ENCODE measurements around the gene PCNT. TPM values are rescaled to one million over a fixed set of nuclear protein-coding genes. Genes with fewer than 3 reads are reported as not detected.

PCNT gene
- total and polyA plus RNA-seq, 2 experiments from 2014 or later: 14.9 to 23.8 TPM

- Histone ChIP-seq H4K20me1 (ENCODE audit: insufficient read depth) (no peaks in the 10 kb centered on the region), H3F3A (ENCODE audit: insufficient read depth) (peaks cover 8% of the 10 kb centered on the region), H3K79me2 (ENCODE audit: insufficient read depth) (no peaks in the 10 kb centered on the region), H3K4me1 (ENCODE audit: insufficient read depth) (0 out of 2 replicates have a peak, but pooled peaks cover 3% of the 10 kb centered on the region), H3K4me3 (no peak overlapping the region), H3K36me3 (ENCODE audit: low read depth) (no peaks in the 10 kb centered on the region), H3K27ac (no peak overlapping the region), H3K9me3 (ENCODE audit: low read depth) (no peaks in the 10 kb centered on the region), H2AFZ (no peak overlapping the region), H3K27me3 (replicated peaks; ENCODE audit: insufficient read depth) (no peaks in the 10 kb centered on the region), H3K4me2 (ENCODE audit: unreplicated experiment) (no peak overlapping the region), H3K9me2 (ENCODE audit: insufficient read depth) (no peaks in the 10 kb centered on the region), H3K9ac (no peak overlapping the region)
- TF ChIP-seq EZH2 (IDR thresholded peaks at IDR 0.05; ENCODE audit: insufficient read depth, poor library complexity, severe bottlenecking) (no peak), EZH2phosphoT487 (IDR thresholded peaks at IDR 0.05; ENCODE audit: insufficient read depth, low read depth) (no peak)
- no peak for DNase-seq
- in situ Hi-C loops (cut with MboI): no loop called here
Observed at GRCh38 chr21:46311568-46311967, 12.4 kb upstream of the PCNT start.

GRCh38 chr21:46312949-46313348 lies 11.0 kb upstream of the PCNT start:
- in situ Hi-C loops (cut with MboI): no loop called here
- no peak overlapping the region for H3K4me2 ChIP-seq (ENCODE audit: unreplicated experiment)
- no peak overlapping the region for H3K4me3 ChIP-seq
- H3K9ac ChIP-seq: no peak overlapping the region
- no peaks in the 10 kb centered on the region for H3K79me2 ChIP-seq (ENCODE audit: insufficient read depth)
- H3K27ac ChIP-seq: no peak overlapping the region
- H3K36me3 ChIP-seq (ENCODE audit: low read depth): no peaks in the 10 kb centered on the region
- no peaks in the 10 kb centered on the region for H4K20me1 ChIP-seq (ENCODE audit: insufficient read depth)
- WGBS, 2 experiments (ENCODE audit: low coverage in 1 of 2, low lambda C conversion rate in 2 of 2, missing lambda C conversion rate in 2 of 2): 78 to 85% methylated on average over 5 of the region's 5 CpGs
- TF ChIP-seq EZH2phosphoT487 (IDR thresholded peaks at IDR 0.05; ENCODE audit: insufficient read depth, low read depth) (no peak), EZH2 (IDR thresholded peaks at IDR 0.05; ENCODE audit: insufficient read depth, poor library complexity, severe bottlenecking) (no peak)
- H3K9me2 ChIP-seq (ENCODE audit: insufficient read depth): no peaks in the 10 kb centered on the region
- no peaks in the 10 kb centered on the region for H3K27me3 ChIP-seq (replicated peaks; ENCODE audit: insufficient read depth)
- H3K9me3 ChIP-seq (ENCODE audit: low read depth): no peaks in the 10 kb centered on the region
- H3F3A ChIP-seq (ENCODE audit: insufficient read depth): peaks cover 6% of the 10 kb centered on the region
- 0 out of 2 replicates have a peak, but pooled peaks cover under 1% of the 10 kb centered on the region for H3K4me1 ChIP-seq (ENCODE audit: insufficient read depth)
- DNase-seq: no peak
- no peak overlapping the region for H2AFZ ChIP-seq

GRCh38 chr21:46314441-46315020 lies 9.4 kb upstream of the PCNT start:
- Histone ChIP-seq H3K36me3 (ENCODE audit: low read depth) (no peaks in the 10 kb centered on the region), H3K27ac (no peak overlapping the region), H3K4me2 (ENCODE audit: unreplicated experiment) (no peak overlapping the region), H3F3A (ENCODE audit: insufficient read depth) (no peaks in the 10 kb centered on the region), H3K9ac (no peak overlapping the region), H3K4me1 (ENCODE audit: insufficient read depth) (no peaks in the 10 kb centered on the region), H3K79me2 (ENCODE audit: insufficient read depth) (peaks cover 5% of the 10 kb centered on the region; the same call in 1 of the 2 replicates), H3K9me2 (ENCODE audit: insufficient read depth) (no peaks in the 10 kb centered on the region), H3K4me3 (no peak overlapping the region), H3K27me3 (replicated peaks; ENCODE audit: insufficient read depth) (no peaks in the 10 kb centered on the region), H2AFZ (no peak overlapping the region), H4K20me1 (ENCODE audit: insufficient read depth) (no peaks in the 10 kb centered on the region), H3K9me3 (ENCODE audit: low read depth) (no peaks in the 10 kb centered on the region)
- DNase-seq: no peak
- WGBS, 2 experiments (ENCODE audit: low coverage in 1 of 2, low lambda C conversion rate in 2 of 2, missing lambda C conversion rate in 2 of 2): 88 to 93% methylated on average over 20 to 22 of the region's 22 CpGs
- in situ Hi-C loops (cut with MboI): no loop called here
- TF ChIP-seq EZH2 (IDR thresholded peaks at IDR 0.05; ENCODE audit: insufficient read depth, poor library complexity, severe bottlenecking) (no peak), EZH2phosphoT487 (IDR thresholded peaks at IDR 0.05; ENCODE audit: insufficient read depth, low read depth) (no peak)

- Histone ChIP-seq H3K9me2 (ENCODE audit: insufficient read depth) (no peaks in the 10 kb centered on the region), H3K4me1 (ENCODE audit: insufficient read depth) (peaks cover 2% of the 10 kb centered on the region; the same call in 1 of the 2 replicates), H3K4me2 (ENCODE audit: unreplicated experiment) (no peak overlapping the region), H3K4me3 (no peak overlapping the region), H3K27me3 (replicated peaks; ENCODE audit: insufficient read depth) (no peaks in the 10 kb centered on the region), H3K9me3 (ENCODE audit: low read depth) (no peaks in the 10 kb centered on the region), H3K9ac (no peak overlapping the region), H3F3A (ENCODE audit: insufficient read depth) (no peaks in the 10 kb centered on the region), H3K27ac (no peak overlapping the region), H3K36me3 (ENCODE audit: low read depth) (no peaks in the 10 kb centered on the region), H3K79me2 (ENCODE audit: insufficient read depth) (peaks cover 25% of the 10 kb centered on the region), H2AFZ (no peak overlapping the region), H4K20me1 (ENCODE audit: insufficient read depth) (no peaks in the 10 kb centered on the region)
- no peak for DNase-seq
- TF ChIP-seq EZH2 (IDR thresholded peaks at IDR 0.05; ENCODE audit: insufficient read depth, poor library complexity, severe bottlenecking) (no peak), EZH2phosphoT487 (IDR thresholded peaks at IDR 0.05; ENCODE audit: insufficient read depth, low read depth) (no peak)
- in situ Hi-C loops (cut with MboI): no loop called here
- 85 to 88% methylated on average over 14 of the region's 14 CpGs for WGBS, 2 experiments (ENCODE audit: low coverage in 1 of 2, low lambda C conversion rate in 2 of 2, missing lambda C conversion rate in 2 of 2)
Observed at GRCh38 chr21:46316708-46317324, 7.1 kb upstream of the PCNT start.

Measured in GM23248 (cell line).